Measurements from ENCODE around the gene FTH1. TPM values are rescaled to one million over a fixed set of nuclear protein-coding genes. Genes with fewer than 3 reads are reported as not detected.

Gene FTH1
- total and polyA plus RNA-seq, 2 of the 8 experiments (the other 6 are each of a cell fraction or from before 2014, with no cell fraction given): 1,153 to 1,461 TPM

- TF ChIP-seq E2F6 (IDR thresholded peaks at IDR 0.05): peak; percentile 12; the same call in 1 of the 2 replicates
- no peak for TF ChIP-seq HDAC6 (IDR thresholded peaks at IDR 0.05; ENCODE audit: low read depth, low read length)
- TF ChIP-seq YY1 (IDR thresholded peaks at IDR 0.05; ENCODE audit: low read depth, low read length): peak; percentile 90
- no peak for TF ChIP-seq TEAD4 (IDR thresholded peaks at IDR 0.05; ENCODE audit: low read depth, low read length)
- TF ChIP-seq POLR2A (IDR thresholded peaks at IDR 0.05; ENCODE audit: control extremely low read depth in 1 of 2, low read depth in 2 of 2, low read length in 2 of 2): peak in 1 of 2 experiments; percentile 16; a peak in 2 of 3 replicates
Measured at GRCh38 chr11:61967924-61968757, 707 bp upstream of the FTH1 start (continued).

All from H1 (cell line).